NCI-H2081 (cell line): Measurements from ENCODE around the gene CYP2B6.
"Not testable (repeated sequence)": the region's sequence is repeated elsewhere in the genome, so short reads cannot be mapped to it uniquely, and the experiment has no call there.

Source experiments
- DNase-seq, 2 experiments: peaks; one replicate each; lab custom pipeline; 2025; lab: John Stamatoyannopoulos, UW

Gene CYP2B6

DNA sequence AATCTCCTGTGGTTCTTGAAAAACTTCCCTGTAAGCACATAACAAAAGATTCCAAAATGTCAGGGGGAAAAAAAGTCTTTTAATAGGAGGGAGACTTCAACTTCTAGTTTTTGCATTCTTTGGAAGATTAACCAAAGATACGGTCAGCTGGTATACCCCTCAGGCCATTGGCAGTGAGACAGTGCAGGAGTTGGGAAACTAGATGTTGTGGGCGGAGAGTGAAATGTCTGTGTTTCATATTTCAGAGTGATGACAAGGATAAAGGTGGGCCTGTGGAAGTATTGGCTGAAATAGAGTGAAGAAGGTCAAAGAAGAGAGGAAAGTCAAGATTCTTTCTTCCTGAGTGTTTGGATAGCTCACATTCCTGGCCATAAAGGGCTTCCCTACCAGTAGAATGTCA is 40.8 kb downstream of the CYP2B6 start:
- DNase-seq = no peak

DNA sequence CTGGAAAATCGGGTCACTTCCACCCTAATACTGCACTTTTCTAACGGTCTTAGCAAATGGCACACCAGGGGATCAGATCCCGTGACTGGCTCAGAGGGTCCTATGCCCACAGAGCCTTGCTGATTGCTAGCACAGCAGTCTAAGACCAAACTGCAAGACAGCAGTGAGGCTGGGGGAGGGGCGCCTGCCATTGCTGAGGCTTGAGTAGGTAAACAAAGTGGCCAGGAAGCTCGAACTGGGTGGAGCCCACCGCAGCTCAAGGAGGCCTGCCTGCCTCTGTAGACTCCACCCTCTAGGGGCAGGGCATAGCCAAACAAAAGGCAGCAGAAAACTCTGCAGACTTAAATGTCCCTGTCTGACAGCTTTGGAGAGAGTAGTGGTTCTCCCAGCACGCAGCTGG is 42.2 kb downstream of the CYP2B6 start:
- not testable (repeated sequence) for DNase-seq

DNA sequence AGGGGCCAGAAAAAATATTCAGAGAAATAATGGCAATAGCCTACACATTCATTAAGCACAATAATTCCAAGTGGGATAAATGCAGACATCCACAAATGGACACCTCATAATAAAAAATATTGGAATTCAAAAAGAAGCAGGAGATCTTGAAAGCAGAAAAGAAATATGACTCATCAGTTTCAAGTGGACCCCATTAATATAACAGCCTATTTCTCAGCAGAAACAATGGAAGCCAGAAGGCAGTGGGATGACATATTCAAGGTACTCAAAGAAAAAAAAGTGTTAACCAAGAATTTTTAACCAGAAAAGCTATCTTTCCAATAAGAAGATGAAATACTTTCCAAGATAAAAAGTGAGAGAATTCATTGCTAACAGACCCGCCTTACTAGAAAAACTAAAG is 48.7 kb downstream of the CYP2B6 start:
- DNase-seq = no peak

DNA sequence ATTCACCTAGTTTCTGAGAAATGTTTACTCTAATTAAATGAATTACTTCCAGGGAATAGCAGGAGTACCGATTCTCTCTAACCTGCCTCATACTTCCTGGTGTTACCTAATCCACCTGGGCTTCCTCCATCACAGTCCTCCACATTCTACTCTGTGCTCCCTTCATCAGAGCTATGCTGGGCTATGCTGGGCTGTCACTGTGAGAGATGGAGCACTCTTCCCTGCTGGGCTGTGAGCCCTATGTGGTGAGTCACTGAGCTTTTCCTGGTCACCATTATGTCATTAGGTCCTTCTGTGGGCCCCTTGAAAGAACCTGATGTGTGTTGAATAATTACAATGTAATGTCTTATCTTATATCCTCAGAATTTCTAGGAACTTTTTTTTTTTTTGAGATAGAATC is 54.0 kb downstream of the CYP2B6 start:
- not testable (repeated sequence) for DNase-seq

DNA sequence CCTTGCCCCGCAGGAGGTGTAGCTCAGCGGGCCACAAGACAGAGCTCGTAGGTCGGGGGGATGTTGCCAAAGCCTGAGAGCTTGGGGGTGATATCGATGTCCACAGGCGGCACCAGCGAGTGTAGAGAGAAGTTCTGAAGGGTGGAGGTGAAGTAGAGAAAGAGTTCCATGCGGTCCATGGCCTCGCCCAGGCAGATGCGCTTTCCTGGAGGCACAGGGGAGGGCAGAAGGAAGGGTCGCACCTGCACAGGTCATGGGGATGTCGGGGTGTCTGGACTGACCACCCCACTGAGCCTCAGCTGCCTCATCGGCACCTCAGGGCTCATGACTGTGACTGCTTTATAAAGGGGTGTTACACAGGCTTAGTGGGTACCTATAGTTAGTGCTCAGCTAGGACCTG is 59.3 kb downstream of the CYP2B6 start:
- DNase-seq = no peak

DNA sequence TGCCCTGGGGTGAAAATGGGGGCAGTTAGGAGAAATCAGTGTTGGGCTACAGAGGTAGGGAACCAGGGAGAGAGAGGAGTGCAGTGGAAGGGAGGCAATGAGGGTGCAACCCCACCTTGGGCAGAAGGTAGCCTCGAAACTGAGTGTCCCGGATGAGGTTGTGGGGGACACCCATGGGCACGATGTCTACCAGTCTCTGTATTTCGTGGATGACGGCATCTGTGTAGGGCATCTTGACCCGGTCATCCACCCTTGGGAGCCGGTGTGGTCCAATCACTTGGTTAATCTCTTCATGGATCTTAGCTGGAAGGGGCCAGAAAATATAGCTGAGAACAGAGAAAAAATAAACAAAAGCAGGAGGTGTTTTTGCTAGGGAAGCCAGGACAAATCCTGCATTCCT is 61.1 kb downstream of the CYP2B6 start:
- not testable (repeated sequence) for DNase-seq

DNA sequence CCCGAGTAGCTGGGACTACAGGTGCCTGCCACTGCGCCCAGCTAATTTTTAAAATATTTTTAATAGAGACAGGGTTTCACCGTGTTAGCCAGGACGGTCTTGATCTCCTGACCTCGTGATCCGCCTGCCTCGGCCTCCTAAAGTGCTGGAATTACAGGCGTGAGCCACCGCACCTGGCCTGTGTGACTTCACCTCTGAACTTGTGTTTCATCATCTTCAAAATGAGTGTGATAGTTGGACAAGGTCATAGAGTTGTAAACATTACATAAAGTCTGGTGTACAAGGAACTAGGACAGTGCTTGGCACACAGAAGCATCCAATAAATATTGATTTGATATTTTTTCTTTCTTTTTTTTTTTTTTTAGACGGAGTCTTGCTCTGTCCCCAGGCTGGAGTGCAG is 62.2 kb downstream of the CYP2B6 start:
- not testable (repeated sequence) for DNase-seq

DNA sequence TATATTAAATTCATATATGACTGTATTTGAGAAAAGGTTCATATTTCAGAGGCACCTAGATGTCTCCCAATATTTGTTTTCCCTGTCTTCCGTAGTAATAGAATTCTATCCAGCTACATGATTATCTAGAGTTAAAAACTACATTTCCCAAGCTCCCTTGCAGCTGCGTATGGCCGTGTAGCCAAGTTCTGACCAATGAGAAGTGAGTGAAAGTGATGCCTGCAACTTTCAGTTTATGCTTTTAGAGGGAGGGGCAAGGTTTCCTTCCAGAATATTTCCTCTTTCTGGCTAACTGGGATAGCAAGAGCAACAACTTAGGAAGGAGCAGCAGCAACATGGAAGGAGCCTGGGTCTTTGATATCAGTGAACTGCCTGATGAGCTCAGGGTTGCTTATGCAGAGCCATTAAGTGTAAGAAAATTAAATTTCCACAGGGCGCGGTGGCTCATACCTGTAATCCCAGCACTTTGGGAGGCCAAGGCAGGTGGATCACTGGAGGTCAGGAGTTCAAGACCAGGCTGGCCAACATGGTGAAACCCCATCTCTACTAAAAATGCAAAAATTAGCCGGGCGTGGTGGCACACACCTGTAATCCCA is 74.0 kb downstream of the CYP2B6 start:
- DNase-seq = no peak
